ENCODE data around the gene STARD9. TPM values are rescaled to one million over a fixed set of nuclear protein-coding genes. Genes with fewer than 3 reads are reported as not detected.
"Not testable (repeated sequence)": the region's sequence is repeated elsewhere in the genome, so short reads cannot be mapped to it uniquely, and the experiment has no call there.

STARD9 gene
- total RNA-seq = 0.91 TPM

DNA sequence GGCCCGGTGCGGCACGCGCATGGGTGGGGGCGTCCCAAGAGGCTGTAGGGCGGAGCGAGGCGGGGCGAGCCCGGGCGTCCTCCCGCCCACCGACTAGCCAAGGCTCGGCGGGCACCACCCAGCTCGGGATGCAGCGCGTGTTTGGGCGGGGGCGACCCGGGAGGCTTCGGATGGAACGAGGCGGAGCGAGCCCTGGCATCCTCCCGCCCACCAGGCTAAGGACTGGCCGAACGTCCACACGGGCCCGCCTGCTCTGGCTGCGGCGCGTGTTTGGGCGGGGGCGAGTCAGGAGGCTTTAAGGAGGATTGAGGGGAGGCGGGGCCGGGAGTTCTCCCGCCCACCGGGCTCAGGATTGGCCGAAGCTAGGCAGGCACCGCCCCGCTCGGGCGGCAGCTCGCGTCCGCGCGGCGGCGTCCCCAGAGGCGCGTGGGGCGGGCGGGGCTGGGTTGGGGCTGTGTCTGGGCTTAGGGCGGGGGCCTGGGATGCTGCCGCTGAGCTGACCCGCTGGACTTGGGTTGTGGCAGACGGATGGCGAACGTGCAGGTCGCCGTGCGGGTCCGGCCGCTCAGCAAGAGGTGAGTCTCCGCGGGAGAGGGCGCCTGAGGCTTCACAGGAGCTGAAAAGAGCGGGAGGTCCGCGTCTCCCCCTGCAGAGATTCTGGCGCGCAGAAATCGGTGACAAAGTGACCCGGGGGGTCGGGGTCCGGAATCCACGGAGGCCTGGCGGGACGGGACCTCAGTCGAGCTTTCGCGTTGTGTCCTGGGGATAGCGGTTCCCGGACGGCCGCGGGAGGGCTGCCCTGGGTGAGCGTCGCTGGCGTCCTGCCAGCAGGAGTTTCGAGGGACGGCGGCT, at the start of gene STARD9:
Gene STARD9, plus strand, starts transcription at position 419 of the 852 bp plus-strand sequence. Its CDS starts 110 bp downstream, at position 529.
- ATAC-seq = peak; percentile 97

DNA sequence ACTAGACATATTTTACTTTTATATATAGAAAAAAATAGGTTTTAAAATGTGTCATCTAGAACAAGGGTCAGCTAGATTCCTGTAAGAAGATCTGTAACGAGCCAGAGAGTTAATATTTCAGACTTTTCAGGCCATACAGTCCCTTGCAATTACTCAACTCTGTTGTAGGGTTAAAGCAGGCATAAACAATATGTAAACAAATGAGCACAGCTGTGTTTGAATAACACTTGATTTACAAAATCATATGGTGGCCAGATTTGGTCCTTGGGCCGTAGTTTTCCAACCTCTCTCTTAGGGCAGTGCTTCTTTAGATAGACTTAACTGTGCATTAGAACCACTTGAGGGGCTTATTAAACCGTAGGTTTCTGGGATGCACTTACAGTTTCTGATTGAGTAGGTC, 46.4 kb upstream of the STARD9 start:
- ATAC-seq = no peak
- DNase-seq (ENCODE audit: low spot score) = no peak

More for the DNA sequence above, at the start of gene STARD9:
- DNase-seq (ENCODE audit: low spot score) = peak; percentile 98

- DNase-seq (ENCODE audit: low spot score) (no peak), ATAC-seq (no peak)
These were observed 42.2 kb upstream of the STARD9 start for GRCh38 chr15:42533246-42533645.

DNA sequence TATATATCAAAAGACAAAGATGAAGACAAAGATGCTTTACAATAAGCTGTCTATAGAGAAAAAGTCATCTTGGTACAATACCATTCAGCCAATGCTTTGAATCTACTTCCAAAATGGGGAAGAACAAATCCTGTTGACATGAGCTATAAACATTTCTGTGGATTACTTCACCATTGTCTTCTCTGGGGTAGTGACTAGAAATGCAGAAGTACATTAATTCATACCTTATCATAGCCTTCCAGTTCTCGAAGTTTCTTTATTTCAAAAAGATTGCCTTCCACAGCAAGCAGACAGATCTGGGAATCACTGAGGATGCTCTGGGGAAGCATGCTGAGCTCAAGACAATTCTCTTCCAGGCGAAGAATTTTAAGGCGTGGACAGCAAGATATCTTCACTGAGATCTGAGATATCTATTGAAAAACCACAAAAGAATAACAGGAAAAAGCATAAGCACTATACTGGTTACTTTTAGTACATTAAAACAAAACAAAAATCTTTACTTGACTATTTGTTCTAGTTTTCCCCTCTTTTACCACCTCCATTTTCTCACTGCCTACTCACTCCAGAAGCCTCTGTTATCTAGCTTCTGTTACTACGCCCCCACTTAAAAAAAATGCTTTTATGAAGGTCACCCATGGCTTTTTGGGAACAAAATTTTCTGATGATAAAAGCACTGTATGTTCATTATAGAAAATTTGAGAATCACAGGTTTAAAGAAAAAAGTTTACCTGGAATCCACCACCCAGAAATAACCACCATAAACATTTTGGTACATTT, 30.4 kb upstream of the STARD9 start:
- DNase-seq (ENCODE audit: low spot score) (no peak), ATAC-seq (no peak)

- no peak for DNase-seq (ENCODE audit: low spot score)
- ATAC-seq = peak; percentile 39
These were observed 27.5 kb upstream of the STARD9 start for GRCh38 chr15:42547918-42548248.

- ATAC-seq = peak; percentile 95
- DNase-seq (ENCODE audit: low spot score) = peak; percentile 93
These were observed 27.0 kb upstream of the STARD9 start, which contains the start of the genes HAUS2 and LRRC57 for GRCh38 chr15:42548249-42549031. Gene HAUS2 (plus strand): TSS chr15:42548838. CDS start chr15:42548873, 35 bp downstream. Gene LRRC57 (minus strand): TSS chr15:42548793. CDS start chr15:42548434, 359 bp downstream.

DNA sequence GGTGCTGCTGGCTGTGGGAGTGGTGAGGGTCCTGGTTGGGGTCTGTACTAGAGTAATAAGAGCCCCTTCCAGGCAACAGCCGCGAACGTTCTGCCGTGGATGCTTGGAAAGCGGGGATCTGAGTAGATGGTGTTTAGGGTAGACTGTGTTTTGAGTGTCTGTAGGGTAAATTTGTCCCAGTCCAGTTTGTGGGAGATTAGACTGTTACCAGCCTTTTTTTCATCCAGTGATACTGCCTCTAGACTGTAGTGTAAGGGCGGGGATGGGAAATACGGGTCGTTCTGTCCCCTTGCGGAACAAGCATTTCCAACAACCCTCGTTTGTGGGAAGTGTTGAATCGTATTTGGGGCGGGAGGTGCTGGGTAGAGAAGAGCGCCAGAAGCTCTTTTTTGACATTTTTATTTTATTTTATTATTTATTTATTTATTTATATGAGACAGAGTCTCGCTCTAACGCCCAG, 26.3 kb upstream of the STARD9 start:
- ATAC-seq = peak; percentile 48
- DNase-seq (ENCODE audit: low spot score) = no peak

GRCh38 chr15:42549741-42550392, 25.5 kb upstream of the STARD9 start:
- ATAC-seq (no peak), DNase-seq (ENCODE audit: low spot score) (no peak)

- no peak for ATAC-seq
These were observed 21.9 kb upstream of the STARD9 start for GRCh38 chr15:42553554-42553953.

GRCh38 chr15:42556550-42557207, 18.7 kb upstream of the STARD9 start:
- ATAC-seq = peak; percentile 49
- DNase-seq (ENCODE audit: low spot score) = not testable (repeated sequence)

More at GRCh38 chr15:42553554-42553953, 21.9 kb upstream of the STARD9 start:
- DNase-seq (ENCODE audit: low spot score) = no peak

DNA sequence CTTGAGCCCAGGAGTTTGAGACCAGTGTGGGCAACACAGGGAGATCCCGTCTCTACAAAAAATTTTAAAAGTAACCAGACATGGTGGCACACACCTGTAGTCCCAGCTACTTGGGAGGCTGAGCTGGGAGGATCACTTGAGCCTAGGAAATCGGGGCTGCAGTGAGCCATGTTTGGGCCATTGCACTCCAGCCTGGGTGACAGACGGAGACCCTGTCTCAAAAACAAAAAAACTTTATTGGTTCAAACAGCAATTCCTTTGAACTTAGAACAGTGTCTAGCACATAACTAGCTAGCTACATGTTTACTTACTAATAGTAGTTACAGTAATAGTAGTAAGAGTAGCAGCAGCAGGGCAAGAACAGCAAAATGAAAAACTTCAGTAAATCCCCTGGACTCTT, 16.7 kb upstream of the STARD9 start:
- ATAC-seq (no peak), DNase-seq (ENCODE audit: low spot score) (no peak)

- ATAC-seq = no peak
- DNase-seq (ENCODE audit: low spot score) = no peak
These were observed 711 bp downstream of the STARD9 start for GRCh38 chr15:42576040-42576594.

- no peak for ATAC-seq
These were observed 1.4 kb downstream of the STARD9 start for GRCh38 chr15:42576776-42577175.

GRCh38 chr15:42577514-42578031, 2.2 kb downstream of the STARD9 start:
- ATAC-seq (no peak), DNase-seq (ENCODE audit: low spot score) (no peak)

More at GRCh38 chr15:42576776-42577175, 1.4 kb downstream of the STARD9 start:
- DNase-seq (ENCODE audit: low spot score) = no peak

DNA sequence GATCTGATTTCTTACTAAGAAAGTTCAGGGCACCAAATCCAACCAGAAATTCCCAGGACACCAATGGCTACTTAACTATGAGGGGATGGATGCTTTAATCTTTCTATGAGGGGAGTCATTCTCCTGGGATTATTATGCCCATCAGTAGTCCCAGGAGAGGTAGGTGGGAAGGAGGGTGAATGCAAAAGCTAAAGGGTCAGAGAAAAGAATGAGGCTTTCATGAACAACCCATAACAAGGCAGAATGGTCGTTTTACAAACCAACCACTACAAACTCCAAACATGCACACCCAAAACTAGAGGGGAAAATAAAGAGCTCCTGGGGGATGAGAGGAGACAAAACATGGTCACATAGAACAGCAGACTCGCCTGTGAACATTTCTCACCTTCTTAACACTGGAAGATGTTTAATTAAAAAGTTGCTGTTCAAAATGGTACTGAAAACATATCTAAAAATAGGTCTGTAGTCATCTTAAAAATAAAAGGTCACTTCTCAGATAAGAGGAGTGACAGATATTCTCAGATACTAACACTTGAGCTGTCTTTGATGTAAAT, 3.7 kb downstream of the STARD9 start:
- no peak for DNase-seq (ENCODE audit: low spot score)
- ATAC-seq = no peak

- peak; percentile 99 for ATAC-seq
- peak; percentile 77 for DNase-seq (ENCODE audit: low spot score)
These were observed 5.9 kb downstream of the STARD9 start for GRCh38 chr15:42581272-42581730.

- DNase-seq (ENCODE audit: low spot score) (no peak), ATAC-seq (no peak)
These were observed 7.4 kb downstream of the STARD9 start for GRCh38 chr15:42582569-42583375.
